ENCODE data around the gene SNRPB2. TPM values are rescaled to one million over a fixed set of nuclear protein-coding genes. Genes with fewer than 3 reads are reported as not detected.

The SNRPB2 gene
- polyA plus RNA-seq, 1 donor from 2014 or later: 302 TPM

Small RNA genes within 50 kb of the gene (small RNA-seq; reads per million reads assigned to genes)
- 0 reads per million in 3 experiments for gene AL135938.1

Other genes starting within 250 kb of the SNRPB2 start
- 3.0 and 3.8 TPM in 2 replicates for gene KIF16B, start 156.6 kb upstream of the SNRPB2 start, polyA plus RNA-seq
- gene OTOR, start 18.3 kb downstream of the SNRPB2 start, polyA plus RNA-seq: not detected in 2 replicates

Measured in neural cell (in vitro differentiated cells).